Heart left ventricle (tissue), 16 donors: ENCODE data around the gene HSPBP1. TPM values are rescaled to one million over a fixed set of nuclear protein-coding genes. Genes with fewer than 3 reads are reported as not detected.

Experiments
- ATAC-seq, 4 donors: fragments of 200-7000 bp; cut with Tn5 transposase; one replicate each; pipeline ENCODE4 v1.9.1; 2020 to 2022; ENCODE audit warnings: moderate library complexity in 4 of 4, mild to moderate bottlenecking in 3 of 4, moderate number of reproducible peaks in 1 of 4
- DNase-seq, 5 donors: peaks; one replicate each; pipeline ENCODE4 v3.0.0-alpha.2; 2020
- H3K27ac ChIP-seq, 12 donors: fragments of 200-600 bp; sonication (generic) in 4 of 12; one replicate each; pipeline versions ENCODE4 v1.5.0 to v1.8.0; 2016 to 2022; ENCODE audit warnings: mild to moderate bottlenecking in 2 of 12
- H3K27me3 ChIP-seq, 9 donors: fragments of 200-600 bp; sonication (generic) in 2 of 9; one replicate each; pipeline versions ENCODE4 v1.5.1 to v1.8.0; 2016 to 2022; ENCODE audit warnings: mild to moderate bottlenecking in 3 of 9
- H3K36me3 ChIP-seq, 9 donors: fragments of 200-600 bp; sonication (generic) in 2 of 9; one replicate each; pipeline versions ENCODE4 v1.5.0 to v1.8.0; 2018 to 2022; ENCODE audit warnings: mild to moderate bottlenecking in 2 of 9
- H3K4me1 ChIP-seq, 12 donors: fragments of 200-600 bp; sonication (generic) in 4 of 12; one replicate each; pipeline versions ENCODE4 v1.5.0 to v1.8.0; 2016 to 2022; ENCODE audit warnings: mild to moderate bottlenecking in 3 of 12
- H3K4me3 ChIP-seq, 12 donors: fragments of 200-600 bp; sonication (generic) in 4 of 12; one replicate each; pipeline versions ENCODE4 v1.5.0 to v1.8.0; 2017 to 2022; ENCODE audit warnings: mild to moderate bottlenecking in 9 of 12, moderate library complexity in 4 of 12
- H3K9me3 ChIP-seq, 12 donors: fragments of 200-600 bp; sonication (generic) in 4 of 12; one replicate each; pipeline versions ENCODE4 v1.5.0 to v1.8.0; 2016 to 2022; ENCODE audit warnings: mild to moderate bottlenecking in 1 of 12
- CTCF ChIP-seq, 12 donors: fragments of 200-600 bp; sonication (generic) in 4 of 12; IDR thresholded peaks; one replicate each; pipeline versions ENCODE4 v1.5.0 to v1.8.0; 2018 to 2022; ENCODE audit warnings: antibody characterized with exemption in 12 of 12, mild to moderate bottlenecking in 5 of 12
- POLR2A ChIP-seq, 2 donors: fragments of 450-650 bp; IDR thresholded peaks; one replicate each; pipeline ENCODE4 v1.6.1; 2017; ENCODE audit warnings: antibody characterized with exemption in 2 of 2, mild to moderate bottlenecking in 2 of 2, moderate library complexity in 2 of 2
- WGBS, 4 donors: extraction: QIAGEN DNeasy Blood & Tissue Kit in 2 of 4; methylation state at CpG; one replicate each; pipeline versions ENCODE4 v1.1.5 to v1.1.7; 2013 to 2018; 5-methylcytosine and 5-hydroxymethylcytosine counted together
- intact Hi-C, 10 donors: fragments of 100-400 bp; cut with DNase I; formaldehyde crosslinking; loops; one replicate each; pipeline versions ENCODE4 v1.11.1 to v1.14.2; 2022
- polyA plus RNA-seq, 2 donors: library from polyadenylated mRNA; stranded (reverse); fragments of 200-250 nt; gene quantifications; one replicate each; pipeline ENCODE4 v1.2.3, GENCODE V29; 2013
- total RNA-seq, 9 donors: library from RNA; depleted of rRNA in 2 of 9; stranded (reverse); fragments of >200 nt in 2 of 9; fragmentation: NEBNext Ultra II Directional in 3 of 9; extraction: Animal tissue kit (Norgen Biotek cat#: 25700) in 3 of 9; gene quantifications; one replicate each; pipeline versions ENCODE4 v1.1.0 to v1.2.4, GENCODE V29; 2016 to 2023
- donor health status: ischemic (EF 13 %, LVEDD 7.1; RV severe dilation, severe dysfunction).
- donor health status: healthy with polysubstance abuse.
- donor health status: DM: no; HTN: yes; CAD: no.
- donor health status: DM: no; HTN: no; CAD: no.
- donor health status: ischemic (EF 25% LVEDD 6.9; RV normal size, moderate dysfunction).
- donor health status: ischemic (EF 25% LVEDD 5.7; RV mildly dilated, moderate dysfunction).
- donor health status: healthy.
- donor health status: DM: yes; HTN: yes; CAD: no.
- donor health status: ischemic (EF 35%, LVEDD 5.7; RV mildly dilated, moderate dysfunction).
- donor health status: nonischemic (EF 11% LVEDD 7.7; RV severe dilation, severe dysfunction).
- donor health status: DM: yes; HTN: yes; CAD: no.
- donor health status: PGD.
- donor health status: ischemic (EF 29% LVEDD 5.4; RV normal size, mild dysfunction).
- donor health status: nonischemic (EF 23%, LVEDD 6.1; RV moderate dilation, normal function).

The HSPBP1 gene
- total and polyA plus RNA-seq, 11 donors = 25.7 to 76.0 (median 32.9) TPM

- H3K36me3 ChIP-seq = peaks cover 0 to 28% (median 12%) of the 10 kb centered on the region in 9 donors
- H3K4me3 ChIP-seq = no peak overlapping the region
- no peak overlapping the region for H3K27ac ChIP-seq
- H3K4me1 ChIP-seq = peaks cover 0 to 21% (median 7%) of the 10 kb centered on the region in 12 donors
- intact Hi-C loops = no loop called here
- no peaks in the 10 kb centered on the region for H3K27me3 ChIP-seq
- DNase-seq = no peak
- no peak for TF ChIP-seq POLR2A (IDR thresholded peaks at IDR 0.05)
- TF ChIP-seq CTCF (IDR thresholded peaks at IDR 0.05) = no peak
- peaks cover 0 to 7% (median 0%) of the 10 kb centered on the region in 12 donors for H3K9me3 ChIP-seq
- no peak for ATAC-seq
- 79 to 88% (median 82%) methylated on average over 21 to 26 of the region's 26 CpGs for WGBS, 4 donors
Measured at GRCh38 chr19:55224038-55224665, 55.8 kb downstream of the HSPBP1 start.

GRCh38 chr19:55223291-55224037 lies 56.4 kb downstream of the HSPBP1 start:
- 84 to 90% (median 86%) methylated on average over 12 to 17 of the region's 17 CpGs for WGBS, 4 donors
- no peak overlapping the region for H3K4me3 ChIP-seq
- H3K36me3 ChIP-seq = peaks cover 0 to 21% (median 12%) of the 10 kb centered on the region in 9 donors
- peaks cover 0 to 14% (median 2%) of the 10 kb centered on the region in 12 donors for H3K4me1 ChIP-seq
- DNase-seq = no peak
- intact Hi-C loops = no loop called here
- no peaks in the 10 kb centered on the region for H3K27me3 ChIP-seq
- no peak overlapping the region for H3K27ac ChIP-seq
- no peak for ATAC-seq
- H3K9me3 ChIP-seq = peaks cover 0 to 7% (median 0%) of the 10 kb centered on the region in 12 donors
- TF ChIP-seq CTCF (IDR thresholded peaks at IDR 0.05) (no peak), POLR2A (IDR thresholded peaks at IDR 0.05) (no peak)

GRCh38 chr19:55220525-55220924 lies 59.4 kb downstream of the HSPBP1 start:
- TF ChIP-seq POLR2A (IDR thresholded peaks at IDR 0.05) (no peak), CTCF (IDR thresholded peaks at IDR 0.05) (no peak)
- ATAC-seq (no peak), DNase-seq (no peak)
- 72 to 83% (median 77%) methylated on average over 9 of the region's 9 CpGs for whole genome bisulfite sequencing, 4 donors
- Histone ChIP-seq H3K4me3 (no peak overlapping the region), H3K27ac (no peak overlapping the region), H3K4me1 (peaks cover 0 to 16% (median 10%) of the 10 kb centered on the region in 12 donors), H3K9me3 (peaks cover 0 to 7% (median 0%) of the 10 kb centered on the region in 12 donors), H3K36me3 (peaks cover 0 to 7% (median 0%) of the 10 kb centered on the region in 9 donors), H3K27me3 (no peaks in the 10 kb centered on the region)
- intact Hi-C loops = no loop called here
